ENCODE measurements around the gene BMPER. TPM values are rescaled to one million over a fixed set of nuclear protein-coding genes. Genes with fewer than 3 reads are reported as not detected.

The BMPER gene
- total RNA-seq, 1 donor from 2014 or later: 5.2 TPM

DNA sequence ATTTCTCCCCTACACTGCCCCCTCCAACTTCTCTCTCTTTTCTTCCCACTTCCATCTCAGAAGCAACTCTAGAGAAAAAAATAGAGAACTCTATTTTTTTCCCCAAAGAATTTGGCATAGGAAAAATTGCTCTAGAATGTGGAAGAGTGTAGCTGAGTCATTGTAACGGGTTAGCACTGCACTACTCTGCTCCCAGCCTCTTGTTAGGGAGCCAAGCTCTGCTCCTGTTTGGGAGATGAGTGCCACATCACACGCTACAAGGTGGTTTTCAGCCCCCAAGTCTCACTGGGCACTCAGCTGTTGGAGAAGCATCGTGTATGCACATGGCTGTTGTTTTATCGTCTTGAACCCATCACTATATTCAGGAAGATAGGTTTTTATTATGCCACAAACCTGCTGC is 136.4 kb downstream of the BMPER start:
- DNase-seq (ENCODE audit: extremely low spot score in 2 of 2): no peak
- no peaks in the 10 kb centered on the region for H3K36me3 ChIP-seq
- H3K27me3 ChIP-seq: no peaks in the 10 kb centered on the region
- H3K4me3 ChIP-seq: no peak overlapping the region
- no peaks in the 10 kb centered on the region for H3K4me1 ChIP-seq
- no peak overlapping the region for H3K27ac ChIP-seq
- no peak for TF ChIP-seq POLR2A (IDR thresholded peaks at IDR 0.05)
- no peak for TF ChIP-seq POLR2AphosphoS5 (IDR thresholded peaks at IDR 0.05; ENCODE audit: insufficient read depth in 1 of 2, low read depth in 1 of 2)
- TF ChIP-seq, protein P1, sequence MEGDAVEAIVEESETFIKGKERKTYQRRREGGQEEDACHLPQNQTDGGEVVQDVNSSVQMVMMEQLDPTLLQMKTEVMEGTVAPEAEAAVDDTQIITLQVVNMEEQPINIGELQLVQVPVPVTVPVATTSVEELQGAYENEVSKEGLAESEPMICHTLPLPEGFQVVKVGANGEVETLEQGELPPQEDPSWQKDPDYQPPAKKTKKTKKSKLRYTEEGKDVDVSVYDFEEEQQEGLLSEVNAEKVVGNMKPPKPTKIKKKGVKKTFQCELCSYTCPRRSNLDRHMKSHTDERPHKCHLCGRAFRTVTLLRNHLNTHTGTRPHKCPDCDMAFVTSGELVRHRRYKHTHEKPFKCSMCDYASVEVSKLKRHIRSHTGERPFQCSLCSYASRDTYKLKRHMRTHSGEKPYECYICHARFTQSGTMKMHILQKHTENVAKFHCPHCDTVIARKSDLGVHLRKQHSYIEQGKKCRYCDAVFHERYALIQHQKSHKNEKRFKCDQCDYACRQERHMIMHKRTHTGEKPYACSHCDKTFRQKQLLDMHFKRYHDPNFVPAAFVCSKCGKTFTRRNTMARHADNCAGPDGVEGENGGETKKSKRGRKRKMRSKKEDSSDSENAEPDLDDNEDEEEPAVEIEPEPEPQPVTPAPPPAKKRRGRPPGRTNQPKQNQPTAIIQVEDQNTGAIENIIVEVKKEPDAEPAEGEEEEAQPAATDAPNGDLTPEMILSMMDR (IDR thresholded peaks at IDR 0.05): no peak
- intact Hi-C loops (cut with DNase I): no loop called here
- H3K9me3 ChIP-seq: no peaks in the 10 kb centered on the region

DNA sequence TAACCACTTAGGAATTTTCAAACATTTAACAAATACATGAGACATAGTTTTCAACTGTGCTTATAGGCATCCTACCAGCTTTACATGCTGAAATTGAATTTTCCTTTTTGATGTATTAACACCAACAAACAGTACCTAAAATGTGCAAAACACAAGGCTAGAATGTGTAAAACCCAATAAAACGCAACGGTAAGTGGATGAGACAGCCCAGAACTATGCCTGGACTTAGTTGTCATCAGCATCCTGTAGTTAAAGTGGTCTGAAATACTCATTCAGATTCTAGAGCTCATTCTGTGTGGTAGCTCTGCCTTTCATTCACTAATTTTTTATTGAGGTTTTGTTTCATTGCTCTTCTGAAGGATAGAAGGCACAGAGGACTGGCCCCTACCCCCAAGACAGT is 137.1 kb downstream of the BMPER start:
- H3K4me1 ChIP-seq: no peaks in the 10 kb centered on the region
- no peaks in the 10 kb centered on the region for H3K9me3 ChIP-seq
- H3K36me3 ChIP-seq: no peaks in the 10 kb centered on the region
- H3K4me3 ChIP-seq: no peak overlapping the region
- TF ChIP-seq POLR2A (IDR thresholded peaks at IDR 0.05): no peak
- TF ChIP-seq, protein P1 (IDR thresholded peaks at IDR 0.05): no peak
- no peak for TF ChIP-seq POLR2AphosphoS5 (IDR thresholded peaks at IDR 0.05; ENCODE audit: insufficient read depth in 1 of 2, low read depth in 1 of 2)
- DNase-seq (ENCODE audit: extremely low spot score in 2 of 2): no peak
- no peaks in the 10 kb centered on the region for H3K27me3 ChIP-seq
- intact Hi-C loops (cut with DNase I): no loop called here
- H3K27ac ChIP-seq: no peak overlapping the region

DNA sequence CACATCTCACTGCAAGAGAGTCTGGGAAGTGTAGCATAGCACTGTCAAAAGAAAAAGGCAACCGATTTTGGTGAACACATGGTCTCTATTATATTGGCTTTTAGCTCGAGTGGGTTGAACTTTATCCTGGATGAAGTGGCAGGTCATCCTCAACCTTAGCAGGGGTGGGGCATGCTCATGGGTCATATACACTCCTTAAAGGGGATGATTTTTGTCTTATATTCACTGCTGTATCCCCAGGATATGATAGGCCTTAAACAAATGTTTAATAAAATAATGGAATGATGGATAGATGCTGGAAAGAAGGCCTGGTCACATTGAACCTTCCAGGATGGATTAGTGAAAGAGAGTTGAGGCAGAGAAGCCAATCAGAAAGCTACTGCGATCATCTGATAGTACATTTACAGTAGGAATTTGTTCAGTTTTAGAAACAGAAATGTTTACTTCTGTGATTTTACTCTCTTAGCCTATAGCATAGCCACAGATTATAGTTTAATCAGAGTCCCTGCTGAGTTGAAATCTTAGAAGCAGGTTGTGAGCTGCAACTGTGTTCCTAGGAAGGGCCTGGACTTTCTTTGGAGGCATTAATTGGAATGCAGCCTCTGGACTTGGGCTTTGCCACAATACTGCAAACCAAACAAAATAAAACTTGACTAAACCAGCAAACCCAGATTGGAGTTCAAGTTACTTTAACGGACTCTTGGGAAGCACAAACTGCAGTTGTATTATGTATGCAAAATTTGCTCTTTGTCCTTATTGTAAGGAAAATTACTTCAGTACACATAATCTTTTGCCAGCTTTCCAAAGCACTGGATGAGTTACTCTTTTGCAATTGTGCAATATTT is 138.3 kb downstream of the BMPER start:
- no peaks in the 10 kb centered on the region for H3K9me3 ChIP-seq
- H3K4me3 ChIP-seq: no peak overlapping the region
- intact Hi-C loops (cut with DNase I): no loop called here
- no peaks in the 10 kb centered on the region for H3K4me1 ChIP-seq
- TF ChIP-seq, protein P1 (IDR thresholded peaks at IDR 0.05): no peak
- no peak for TF ChIP-seq POLR2AphosphoS5 (IDR thresholded peaks at IDR 0.05; ENCODE audit: insufficient read depth in 1 of 2, low read depth in 1 of 2)
- no peak for TF ChIP-seq POLR2A (IDR thresholded peaks at IDR 0.05)
- H3K36me3 ChIP-seq: no peaks in the 10 kb centered on the region
- no peak overlapping the region for H3K27ac ChIP-seq
- no peaks in the 10 kb centered on the region for H3K27me3 ChIP-seq
- DNase-seq (ENCODE audit: extremely low spot score in 2 of 2): no peak

DNA sequence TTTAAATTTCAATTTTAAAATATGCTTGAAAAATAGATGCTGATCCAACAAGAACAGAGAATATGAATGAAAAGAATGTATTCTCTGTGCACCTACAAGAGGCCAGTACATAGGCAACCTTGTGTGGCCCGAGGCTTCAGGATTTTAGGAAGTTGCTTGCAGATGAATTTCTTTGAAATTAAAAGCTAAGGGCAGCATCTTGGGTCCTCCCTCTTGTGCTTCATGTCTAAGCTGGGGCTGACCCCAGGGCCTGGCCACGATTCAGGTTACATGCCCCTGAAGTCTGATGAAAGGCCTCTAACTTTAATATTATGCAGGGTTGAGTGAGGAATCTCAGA is 138.9 kb downstream of the BMPER start:
- no peak for DNase-seq (ENCODE audit: extremely low spot score in 2 of 2)
- intact Hi-C loops (cut with DNase I): no loop called here
- no peak for TF ChIP-seq POLR2A (IDR thresholded peaks at IDR 0.05)
- TF ChIP-seq, protein P1 (IDR thresholded peaks at IDR 0.05): no peak
- no peak for TF ChIP-seq POLR2AphosphoS5 (IDR thresholded peaks at IDR 0.05; ENCODE audit: insufficient read depth in 1 of 2, low read depth in 1 of 2)
- H3K9me3 ChIP-seq: no peaks in the 10 kb centered on the region
- no peaks in the 10 kb centered on the region for H3K4me1 ChIP-seq
- H3K27ac ChIP-seq: no peak overlapping the region
- no peak overlapping the region for H3K4me3 ChIP-seq
- H3K36me3 ChIP-seq: no peaks in the 10 kb centered on the region
- H3K27me3 ChIP-seq: no peaks in the 10 kb centered on the region

DNA sequence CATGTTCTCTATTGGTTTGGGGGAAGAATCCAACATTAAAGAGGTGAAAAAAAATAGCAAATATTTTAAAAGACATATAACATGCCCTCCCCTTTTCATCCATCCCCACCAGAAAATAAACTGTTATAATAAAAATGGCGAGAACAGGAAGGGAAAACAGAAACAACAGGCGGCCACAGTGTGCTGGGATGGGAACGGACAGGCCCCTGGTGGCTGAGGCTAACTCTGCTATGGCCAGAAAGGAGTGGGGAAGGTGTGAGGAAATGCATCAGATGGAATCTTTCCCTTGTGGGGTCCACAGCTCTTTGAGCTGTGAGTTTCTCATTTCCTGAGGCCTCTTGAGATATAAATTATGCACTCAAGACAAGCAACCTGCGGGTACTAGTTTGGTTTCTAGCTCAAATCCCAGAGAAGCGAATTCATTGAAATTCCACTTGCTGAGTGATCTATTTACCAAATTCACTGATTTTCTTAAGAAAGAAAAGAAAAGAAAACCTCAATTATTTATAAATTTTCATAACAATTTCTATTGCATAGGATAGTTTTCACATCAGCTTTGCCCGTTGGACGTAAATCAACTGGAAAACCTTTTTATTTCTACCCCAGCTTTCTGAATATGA is 139.5 kb downstream of the BMPER start:
- TF ChIP-seq, protein P1 (IDR thresholded peaks at IDR 0.05): no peak
- TF ChIP-seq POLR2AphosphoS5 (IDR thresholded peaks at IDR 0.05; ENCODE audit: insufficient read depth in 1 of 2, low read depth in 1 of 2) (no peak), POLR2A (IDR thresholded peaks at IDR 0.05) (no peak)
- H3K27ac ChIP-seq: no peak overlapping the region
- intact Hi-C loops (cut with DNase I): no loop called here

More for the DNA sequence above, 139.5 kb downstream of the BMPER start:
- H3K36me3 ChIP-seq: no peaks in the 10 kb centered on the region
- no peak for DNase-seq (ENCODE audit: extremely low spot score in 2 of 2)
- H3K9me3 ChIP-seq: no peaks in the 10 kb centered on the region
- H3K27me3 ChIP-seq: no peaks in the 10 kb centered on the region
- no peaks in the 10 kb centered on the region for H3K4me1 ChIP-seq
- H3K4me3 ChIP-seq: no peak overlapping the region

Data from vagina (tissue), 2 donors.